ENCODE measurements around the gene RPS15.
"Not testable (repeated sequence)": the region's sequence is repeated elsewhere in the genome, so short reads cannot be mapped to it uniquely, and the experiment has no call there.

RPS15 gene

DNA sequence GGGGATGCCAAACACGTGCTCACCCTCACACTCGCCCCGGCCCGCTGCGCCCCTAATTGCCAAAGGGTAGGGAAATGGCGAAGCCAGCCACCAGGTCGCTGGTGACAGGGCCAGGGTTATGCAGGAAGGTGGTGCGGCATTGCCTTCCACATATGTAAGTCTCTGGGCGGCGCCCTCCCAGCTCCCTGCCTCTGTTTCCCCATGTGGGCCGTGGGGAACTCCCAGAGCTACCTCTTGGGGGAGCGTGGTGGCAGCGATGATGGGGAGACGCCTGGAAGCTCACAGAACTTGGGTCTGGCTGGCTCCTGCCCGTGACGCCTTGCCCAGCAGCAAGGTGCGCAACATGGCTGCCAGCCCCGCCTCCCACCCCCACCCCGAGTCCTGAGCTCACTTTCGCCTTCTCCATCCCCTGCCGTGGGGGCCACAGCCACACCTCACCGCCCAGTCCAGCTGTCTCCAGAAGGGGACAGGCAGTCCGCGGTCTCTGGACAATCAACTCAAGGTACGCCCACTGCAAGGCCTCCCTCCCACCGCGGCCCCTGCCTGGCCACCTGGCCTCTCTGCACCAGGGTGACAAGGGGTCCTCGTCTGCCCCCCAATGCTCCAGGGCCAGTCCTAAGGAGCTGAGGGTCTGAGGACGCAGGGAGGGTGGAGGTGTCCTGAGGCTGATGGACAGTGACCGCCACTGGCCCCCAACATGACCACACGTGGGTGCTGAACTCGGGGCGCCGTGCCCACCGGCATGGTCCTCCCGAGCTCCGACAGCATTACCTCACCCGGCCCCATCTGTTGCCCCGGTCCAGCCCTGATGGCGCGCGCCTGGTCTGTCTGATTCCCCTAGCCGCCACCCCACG is 34.3 kb downstream of the RPS15 start:
- peak in 15 of 42 donors; percentile 27 to 67 (median 44) for DNase-seq
- intact Hi-C loops (cut with DNase I), result no loop called here

DNA sequence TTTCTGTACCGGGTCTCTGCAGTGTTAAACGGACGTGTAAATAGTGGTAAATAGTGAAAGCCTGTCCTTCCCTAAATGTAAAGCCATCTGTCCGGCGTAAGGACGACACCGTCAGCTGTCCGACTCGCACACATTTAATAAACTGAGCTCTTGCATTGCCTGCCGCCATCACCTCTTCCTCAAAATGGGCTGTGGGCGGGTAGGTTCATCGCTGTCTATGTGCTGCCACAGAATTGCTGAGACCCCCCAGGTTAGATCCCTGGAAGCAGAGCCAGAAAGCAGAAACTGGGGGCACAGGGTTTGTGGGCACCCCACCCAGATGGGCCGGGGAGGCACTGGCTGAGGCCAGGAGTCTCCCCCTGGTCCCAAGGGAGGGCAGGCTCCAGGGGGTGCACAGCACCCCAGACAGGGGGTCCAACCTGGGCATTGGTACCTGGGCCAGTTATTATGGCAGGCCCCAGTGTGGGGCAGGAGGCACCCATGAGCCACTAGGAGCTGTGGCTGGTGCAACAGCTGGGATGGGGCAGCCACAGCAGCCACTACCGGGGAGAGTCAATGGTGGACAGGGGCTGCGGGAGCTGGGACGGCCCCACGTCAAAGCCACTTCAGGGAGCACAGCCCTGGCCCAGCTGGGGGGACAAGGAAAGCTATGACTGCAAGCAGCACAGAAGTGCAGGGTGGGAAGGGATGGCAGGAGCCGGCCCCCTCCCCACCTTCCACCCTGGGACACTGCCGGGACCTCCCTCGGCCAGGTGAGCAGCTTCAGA is 35.1 kb downstream of the RPS15 start:
- DNase-seq, result peak in 7 of 42 donors; percentile 16 to 58 (median 42)
- intact Hi-C loops (cut with DNase I), result no loop called here

DNA sequence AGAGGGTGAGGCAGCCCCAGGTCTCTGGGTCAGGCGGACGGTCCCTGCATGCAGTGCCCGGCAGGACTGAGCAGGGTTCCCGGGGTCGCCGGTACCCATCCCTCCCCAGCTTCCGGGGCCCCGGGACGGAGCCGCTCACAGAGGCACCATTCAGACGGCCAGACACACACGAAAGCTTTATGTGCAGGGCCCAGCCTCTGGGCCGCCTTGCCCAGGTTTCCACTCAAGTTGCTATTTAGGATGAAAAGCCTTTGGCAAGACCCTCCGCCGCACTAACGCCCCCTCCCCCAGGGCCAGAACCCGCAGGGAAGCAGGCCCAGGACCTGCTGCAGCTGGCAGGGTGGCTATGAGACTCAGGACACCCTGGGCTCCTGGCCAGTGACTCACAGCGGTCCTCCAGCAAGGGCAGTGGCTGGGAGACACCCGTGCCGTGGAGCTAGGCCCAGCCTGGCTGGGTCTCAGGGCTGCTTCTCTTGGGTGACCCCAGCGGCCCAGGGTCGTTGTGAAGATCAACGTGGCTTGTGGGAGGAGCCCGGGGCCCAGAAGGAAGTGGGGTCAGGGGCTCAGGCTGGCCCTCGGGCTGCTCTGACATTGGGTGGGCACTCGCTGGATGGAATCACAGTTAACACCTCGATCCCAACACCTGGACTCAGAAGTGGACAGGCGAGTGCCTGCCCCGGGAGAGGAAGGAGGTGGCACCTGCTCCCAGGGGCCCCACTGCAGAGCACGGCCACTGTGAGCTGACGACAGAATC is 36.0 kb downstream of the RPS15 start:
- intact Hi-C loops (cut with DNase I), result no loop called here
- peak in 36 of 42 donors; percentile 33 to 85 (median 67) for DNase-seq

DNA sequence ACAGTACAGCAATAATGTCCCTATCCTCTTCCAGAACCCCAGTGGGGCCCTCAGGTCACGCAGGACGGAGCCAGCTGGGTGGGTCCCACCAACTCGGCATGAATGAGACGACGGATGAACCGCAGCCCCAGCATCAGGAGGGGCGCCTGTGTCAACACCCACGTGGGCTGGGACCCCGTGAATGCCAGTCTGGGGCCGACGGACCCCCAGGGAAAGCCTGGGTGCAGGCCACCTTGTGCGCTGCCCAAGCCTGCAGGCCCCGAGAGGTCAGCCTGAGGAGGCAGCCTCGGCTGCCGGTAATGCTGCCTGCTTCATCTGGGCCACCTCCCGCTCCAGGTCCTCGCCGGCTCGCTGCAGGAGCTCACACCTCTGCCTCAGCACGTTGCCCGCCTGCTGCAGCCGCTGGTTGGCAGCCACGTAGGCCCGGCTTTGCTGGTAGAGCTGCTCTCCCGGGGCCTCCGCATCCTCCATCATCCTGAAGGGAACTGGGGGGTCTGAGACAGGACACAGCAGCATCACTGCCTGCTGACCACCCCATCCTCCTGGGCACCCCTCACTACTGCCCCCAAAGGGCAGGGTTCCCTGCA is 36.7 kb downstream of the RPS15 start:
- intact Hi-C loops (cut with DNase I), result no loop called here
- no peak for DNase-seq

DNA sequence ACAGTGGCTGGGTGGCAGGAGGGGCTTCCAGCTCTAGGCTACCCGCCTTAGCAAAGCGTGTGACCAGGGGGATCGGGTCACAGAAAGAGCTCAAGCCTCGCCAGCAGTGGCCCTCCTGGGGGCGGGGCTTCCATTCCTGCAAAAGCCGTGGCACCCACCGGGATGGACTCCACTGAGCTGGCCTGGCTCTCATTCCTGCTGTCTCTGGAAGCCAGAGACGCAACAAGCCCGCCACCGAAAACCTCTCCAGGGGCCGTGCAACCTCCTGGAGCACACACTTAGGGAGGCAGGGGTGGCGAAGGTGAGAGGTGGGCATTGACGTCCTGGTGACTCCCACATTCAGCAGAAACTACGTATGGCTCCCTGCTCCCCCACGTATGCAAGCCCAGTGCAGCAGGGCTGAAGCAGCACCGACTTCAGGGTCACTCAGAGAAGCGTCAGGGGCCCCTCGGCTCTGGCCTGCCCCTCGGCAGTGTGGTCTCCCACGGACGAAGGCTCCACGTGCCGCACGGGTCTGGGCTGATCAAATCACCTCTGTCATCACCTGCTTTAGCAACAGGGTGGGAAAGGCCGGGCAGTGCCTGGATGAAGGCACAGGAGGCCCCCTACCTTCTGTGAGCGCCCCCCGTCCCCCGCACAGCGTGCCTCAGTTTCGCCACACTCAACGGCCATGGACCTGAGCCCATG is 37.7 kb downstream of the RPS15 start:
- no peak for DNase-seq
- intact Hi-C loops (cut with DNase I), result no loop called here

DNA sequence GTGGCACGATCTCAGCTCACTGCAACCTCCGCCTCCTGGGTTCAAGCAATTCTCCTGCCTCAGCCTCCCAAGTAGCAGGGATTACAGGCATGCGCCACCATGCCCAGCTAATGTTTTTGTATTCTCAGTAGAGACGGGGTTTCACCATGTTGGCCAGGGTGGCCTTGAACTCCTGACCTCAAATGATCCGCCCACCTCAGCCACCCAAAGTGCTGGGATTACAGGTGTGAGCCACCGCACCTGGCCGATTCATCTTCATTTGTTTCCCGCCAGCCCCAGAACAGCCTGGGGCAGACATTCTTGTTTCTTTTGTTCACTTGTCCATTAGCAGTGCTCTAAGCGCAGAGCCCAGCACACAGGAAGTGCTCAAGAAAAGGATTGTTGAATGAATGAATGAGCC is 38.9 kb downstream of the RPS15 start:
- intact Hi-C loops (cut with DNase I); DNase-seq: not testable (repeated sequence)

DNA sequence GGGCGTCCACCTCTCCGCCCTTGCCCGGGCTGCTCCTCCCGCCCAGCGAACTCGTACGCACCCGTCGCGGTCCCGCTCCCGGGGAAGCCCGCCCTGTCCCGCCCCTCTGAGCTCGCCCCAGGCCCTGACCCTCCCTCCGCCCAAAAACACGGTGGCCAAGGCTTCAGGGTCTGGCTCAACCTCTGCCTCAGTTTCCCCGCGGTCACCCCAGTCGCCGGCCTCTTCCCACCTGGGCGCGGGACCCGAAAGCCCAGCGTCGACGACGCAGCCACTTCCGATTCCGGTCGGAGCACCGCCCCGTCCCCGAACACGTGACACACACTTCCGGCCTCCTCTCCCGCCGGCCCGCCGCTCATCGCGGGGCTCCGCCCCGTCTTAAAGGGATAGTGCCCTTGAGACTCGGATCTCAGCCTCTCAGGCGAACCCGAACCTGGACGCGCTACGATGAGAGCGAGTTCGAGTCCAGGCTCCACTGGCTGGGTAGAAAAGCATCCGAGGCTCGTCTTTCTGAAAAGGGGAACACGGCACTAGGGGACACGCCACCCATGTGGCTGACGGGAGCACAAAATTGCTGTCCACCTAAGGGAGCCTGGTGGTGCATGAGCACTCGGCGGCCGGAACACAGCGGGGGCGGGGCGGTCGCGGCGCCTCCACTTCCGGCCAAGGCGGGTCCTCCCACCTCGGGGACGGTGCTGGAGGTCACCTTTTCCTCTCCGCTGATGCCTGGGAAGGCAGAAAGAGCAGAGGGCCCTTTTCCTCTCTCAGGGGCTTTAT is 40.9 kb downstream of the RPS15 start, which contains the start of gene C19orf25:
TSS of gene C19orf25 (minus strand) at position 282 of the 774 bp plus-strand sequence. CDS start 312 bp downstream, outside the sequence.
- intact Hi-C loops (cut with DNase I), result no loop called here
- DNase-seq, result peak; percentile 89 to 99 (median 96)

DNA sequence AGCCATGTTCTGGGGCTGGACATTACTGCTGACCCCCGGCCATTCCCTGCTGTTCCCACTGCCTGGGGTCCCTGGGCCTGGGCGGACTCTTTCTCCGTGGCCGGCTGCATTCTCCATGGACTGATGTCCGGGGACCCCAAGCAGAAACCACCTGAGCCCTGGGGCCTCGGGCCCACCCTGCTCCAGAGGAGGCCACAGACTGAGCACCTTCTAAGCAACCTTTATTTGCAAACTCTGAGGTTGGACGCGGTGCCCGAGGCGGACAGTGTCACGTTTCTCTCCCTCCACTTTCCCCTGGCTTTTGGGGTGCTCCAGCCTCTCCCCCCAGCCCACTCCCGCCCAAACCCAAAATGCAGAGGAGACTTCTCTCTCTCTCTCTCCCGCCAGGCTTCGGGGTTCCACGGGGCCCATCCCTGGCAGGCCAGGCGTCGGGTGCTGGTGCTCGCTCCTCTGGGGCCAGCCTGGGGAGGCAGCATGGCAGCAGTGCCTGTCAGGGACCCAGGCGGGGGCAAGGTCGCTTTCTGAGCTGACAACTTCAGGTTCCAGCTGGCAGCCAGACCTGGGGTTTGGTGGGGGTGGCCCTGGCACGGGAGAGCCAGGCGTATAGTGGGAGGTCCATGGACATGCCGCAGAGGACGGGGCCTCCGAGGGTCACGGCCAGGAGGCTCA is 43.2 kb downstream of the RPS15 start:
- intact Hi-C loops (cut with DNase I), result no loop called here
- DNase-seq, result no peak

DNA sequence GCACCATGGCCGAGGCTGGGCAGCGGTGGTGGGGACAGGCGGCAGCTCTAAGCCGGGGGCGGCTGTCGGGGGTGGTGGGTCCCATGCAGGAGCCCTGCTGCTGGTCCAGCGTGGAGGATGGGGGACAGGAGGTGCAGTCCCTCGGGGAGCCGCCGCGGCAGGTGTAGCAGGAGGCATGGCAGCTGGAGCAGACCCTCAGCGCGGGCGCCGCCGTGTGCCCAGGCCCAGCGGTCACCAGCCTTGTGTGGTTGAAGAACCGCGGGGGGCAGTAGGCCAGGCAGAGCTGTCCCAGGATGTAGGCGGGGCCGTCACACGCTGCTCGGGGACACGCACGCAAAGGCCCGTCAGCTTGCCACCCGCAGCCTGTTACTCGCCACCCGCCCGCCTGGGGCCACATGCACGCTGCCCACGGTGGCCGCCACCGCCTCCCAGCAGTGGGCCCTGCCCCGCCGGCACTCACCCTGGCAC is 43.7 kb downstream of the RPS15 start:
- intact Hi-C loops (cut with DNase I), result no loop called here
- DNase-seq, result peak in 1 of 42 donors; percentile 4

DNA sequence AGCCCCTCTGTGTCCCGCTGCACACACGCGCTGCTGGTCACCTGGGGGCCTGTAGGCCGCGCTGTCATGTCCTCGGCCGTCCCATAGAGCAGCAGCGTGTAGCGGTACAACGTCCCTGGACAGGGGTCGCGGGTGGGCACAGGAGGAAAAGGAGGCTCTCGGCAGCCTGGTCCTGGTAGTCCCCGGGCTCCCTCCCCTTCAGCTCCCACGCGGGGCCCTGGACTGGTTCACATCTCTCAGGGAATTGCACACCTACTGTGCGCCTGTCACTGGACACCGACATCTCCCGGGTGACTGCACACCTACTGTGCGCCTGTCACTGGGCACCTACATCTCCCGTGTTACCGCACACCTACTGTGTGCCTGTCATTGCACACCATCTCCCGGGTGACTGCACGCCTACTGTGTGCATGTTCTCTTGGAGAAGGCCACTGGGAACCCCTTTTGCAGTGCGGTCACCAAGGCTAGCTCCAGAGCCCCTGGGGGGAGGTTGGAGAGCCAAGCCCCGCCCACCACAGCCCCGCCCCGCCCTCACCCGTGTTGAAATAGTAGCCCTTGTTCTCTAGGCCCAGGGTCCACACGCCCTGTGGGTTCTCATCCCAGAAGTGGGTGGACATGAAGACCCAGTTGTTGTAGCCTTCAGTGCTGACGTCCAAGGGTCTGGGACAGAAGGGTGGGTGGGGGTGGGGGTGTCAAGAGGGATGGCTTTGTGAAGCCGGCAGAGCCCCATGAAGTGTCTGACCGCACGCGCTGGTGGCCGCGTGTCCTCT is 44.4 kb downstream of the RPS15 start:
- peak in 1 of 42 donors; percentile 4 for DNase-seq
- intact Hi-C loops (cut with DNase I), result no loop called here

DNA sequence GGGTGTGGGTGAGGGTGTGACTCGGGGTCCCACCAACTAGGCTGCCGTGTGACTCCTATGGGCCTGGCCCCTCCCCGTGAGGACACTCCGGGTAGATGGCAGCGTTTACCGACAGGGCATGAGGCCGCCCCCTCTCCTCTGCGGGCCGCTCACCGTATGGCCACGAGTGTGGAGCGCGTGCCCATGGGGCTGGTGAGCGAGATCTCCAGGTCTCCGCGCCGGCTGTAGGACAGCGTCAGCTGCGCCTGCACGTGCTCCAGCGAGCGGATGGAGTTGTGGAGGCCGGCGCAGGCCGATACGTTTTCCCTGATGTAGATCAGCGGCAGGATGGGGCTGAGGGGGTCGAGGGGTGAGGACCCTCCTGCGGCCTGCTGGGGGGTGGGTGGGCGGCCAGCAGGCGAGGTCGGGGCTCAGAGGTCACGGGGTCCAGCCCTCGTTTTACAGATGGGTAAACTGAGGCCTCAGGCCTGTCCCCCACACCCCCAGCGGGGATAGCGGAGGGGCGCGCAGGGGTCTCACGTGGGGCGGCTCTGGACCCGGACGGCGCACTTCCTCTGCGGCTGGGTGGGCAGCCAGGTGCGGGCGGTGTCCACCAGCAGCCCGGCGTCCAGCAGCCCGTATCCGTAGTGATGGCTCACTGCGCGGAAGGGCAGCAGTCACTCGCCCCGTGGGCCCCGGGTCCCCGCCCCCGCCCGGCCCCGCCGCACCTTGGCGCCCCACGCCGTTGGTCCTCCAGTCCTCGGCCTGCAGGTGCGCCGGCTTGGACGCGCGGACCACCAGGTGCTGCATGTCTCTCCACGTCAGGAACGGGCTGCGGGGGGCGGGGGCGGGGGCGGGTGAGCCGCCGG is 45.2 kb downstream of the RPS15 start:
- intact Hi-C loops (cut with DNase I), result no loop called here
- DNase-seq, result peak in 1 of 42 donors; percentile 4

DNA sequence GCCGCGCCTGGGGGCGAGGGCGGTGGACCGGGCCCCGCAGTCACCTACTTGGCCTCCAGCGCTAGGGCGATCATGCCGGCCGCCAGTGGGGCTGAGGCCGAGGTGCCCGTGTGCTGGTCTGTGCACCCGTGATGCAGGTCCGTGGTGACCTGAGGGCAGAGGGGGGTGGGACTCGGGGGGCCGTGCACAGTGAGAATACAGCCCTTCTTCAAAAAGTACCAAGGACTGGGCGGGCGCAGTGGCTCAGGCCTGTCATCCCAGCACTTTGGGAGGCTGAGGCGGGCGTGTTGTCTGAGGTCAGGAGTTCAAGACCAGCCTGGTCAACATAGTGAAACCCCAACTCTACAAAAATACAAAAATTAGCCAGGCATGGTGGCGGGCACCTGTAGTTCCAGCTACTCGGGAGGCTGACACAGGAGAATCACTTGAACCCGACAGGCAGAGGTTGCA is 45.8 kb downstream of the RPS15 start:
- DNase-seq, result no peak
- intact Hi-C loops (cut with DNase I), result no loop called here

DNA sequence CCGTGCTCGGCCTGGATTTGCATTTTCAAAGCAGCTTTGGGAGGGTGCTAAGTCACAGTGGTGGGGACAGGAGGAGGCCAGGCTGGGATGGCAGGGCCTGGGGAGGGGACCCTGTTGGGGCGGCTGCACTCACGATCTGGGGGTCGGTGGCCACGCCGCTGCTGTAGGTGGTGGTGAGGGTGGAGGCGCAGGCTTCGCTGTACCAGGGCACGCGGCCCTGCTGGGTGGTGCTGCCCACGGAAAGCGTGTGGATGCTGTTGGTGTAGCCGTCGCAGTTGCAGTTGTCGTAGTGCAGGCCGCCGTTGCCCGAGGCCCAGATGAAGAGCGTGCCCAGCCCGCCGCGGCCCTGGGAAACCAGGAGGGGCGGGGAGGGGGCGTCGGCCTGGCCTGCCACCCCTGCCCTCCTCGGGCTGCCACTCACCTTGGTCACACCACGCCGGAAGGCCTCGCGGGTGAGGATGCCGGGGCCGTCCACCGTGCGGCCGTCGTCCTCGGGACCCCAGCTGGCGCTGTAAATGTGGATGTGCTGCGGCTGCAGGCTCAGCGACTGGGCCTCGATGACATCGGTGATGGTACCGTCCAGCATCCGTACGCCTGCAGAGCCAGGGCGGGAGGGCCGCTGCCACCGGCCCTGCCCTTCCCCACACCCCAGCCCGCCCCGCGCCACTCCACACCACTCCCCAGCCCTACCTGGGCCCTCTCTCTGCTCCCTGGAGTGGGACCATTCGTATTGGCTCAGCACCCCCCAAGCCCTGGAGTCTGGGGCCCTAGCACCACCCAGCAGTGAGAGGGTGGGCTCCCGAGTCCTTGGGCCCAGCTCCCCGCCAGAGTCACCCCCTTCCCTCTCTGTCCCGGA is 48.8 kb downstream of the RPS15 start:
- intact Hi-C loops (cut with DNase I), result no loop called here
- no peak for DNase-seq

DNA sequence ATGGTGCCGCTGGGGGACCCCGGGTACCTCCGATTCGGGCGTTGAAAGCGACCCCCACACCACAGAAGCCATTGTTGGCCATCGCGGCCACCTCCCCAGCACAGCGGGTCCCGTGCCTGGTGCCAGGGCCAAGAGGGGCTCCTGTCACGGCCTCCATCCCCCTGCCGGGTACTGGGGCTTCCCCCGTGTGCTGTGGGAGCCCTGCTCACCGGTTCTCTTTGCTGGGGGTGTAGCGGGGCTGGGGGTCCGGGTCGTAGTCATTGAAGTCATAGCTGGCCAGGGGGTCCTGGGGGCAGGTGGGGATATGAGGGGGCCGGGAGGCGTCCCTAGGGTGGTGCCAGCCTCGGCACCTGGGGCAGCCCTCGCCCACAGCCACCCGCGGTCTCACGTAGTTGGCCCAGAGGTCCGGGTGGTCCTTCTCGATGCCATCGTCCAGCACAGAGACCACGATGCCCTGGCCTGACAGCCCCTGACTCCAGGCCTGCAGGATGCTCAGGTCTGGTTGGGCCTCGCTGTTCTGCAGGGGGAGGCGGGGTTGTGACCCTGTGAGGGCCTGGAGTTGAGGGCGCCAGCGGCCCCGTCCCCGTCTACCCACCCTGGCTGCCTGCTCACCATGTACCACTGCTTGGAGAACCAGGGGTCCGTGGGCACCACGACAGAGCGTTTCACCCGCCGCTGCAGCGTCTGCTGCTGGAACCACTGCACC is 49.5 kb downstream of the RPS15 start:
- intact Hi-C loops (cut with DNase I), result no loop called here
- no peak for DNase-seq
